Nucleus accumbens (tissue), 56 donors: ENCODE results near the gene TBX21.
A peak's percentile ranks its signal among the peaks of the same experiment; 100 is the strongest.
"Not testable (repeated sequence)": the region's sequence is repeated elsewhere in the genome, so short reads cannot be mapped to it uniquely, and the experiment has no call there.

ENCODE experiments used
- DNase-seq, 56 donors: peaks; one replicate each; lab custom pipeline; 2025; lab: John Stamatoyannopoulos, UW

The TBX21 gene

GRCh38 chr17:47757386-47757785, 24.4 kb downstream of the TBX21 start:
- no peak for DNase-seq

- no peak for DNase-seq
Measured at GRCh38 chr17:47760409-47761140, 27.5 kb downstream of the TBX21 start.

GRCh38 chr17:47762728-47763127, 29.7 kb downstream of the TBX21 start:
- DNase-seq, result no peak

GRCh38 chr17:47763913-47764582, 31.0 kb downstream of the TBX21 start:
- no peak for DNase-seq

GRCh38 chr17:47773649-47774048, 40.6 kb downstream of the TBX21 start:
- DNase-seq, result not testable (repeated sequence)

GRCh38 chr17:47774331-47774730, 41.3 kb downstream of the TBX21 start:
- DNase-seq, result no peak

- DNase-seq, result no peak
Measured at GRCh38 chr17:47774987-47775580, 42.0 kb downstream of the TBX21 start.

- DNase-seq, result peak in 1 of 56 donors; percentile 2
Measured at GRCh38 chr17:47776330-47777197, 43.5 kb downstream of the TBX21 start.

GRCh38 chr17:47778184-47778635, 45.2 kb downstream of the TBX21 start:
- no peak for DNase-seq

GRCh38 chr17:47781397-47781796, 48.4 kb downstream of the TBX21 start:
- no peak for DNase-seq

- no peak for DNase-seq
Measured at GRCh38 chr17:47785538-47786123, 52.6 kb downstream of the TBX21 start.

- peak in 27 of 56 donors; percentile 2 to 54 (median 15) for DNase-seq
Measured at GRCh38 chr17:47789611-47790561, 56.9 kb downstream of the TBX21 start.

- no peak for DNase-seq
Measured at GRCh38 chr17:47791025-47791424, 58.0 kb downstream of the TBX21 start.

GRCh38 chr17:47792457-47792856, 59.4 kb downstream of the TBX21 start:
- DNase-seq, result no peak

- DNase-seq, result no peak
Measured at GRCh38 chr17:47792979-47793378, 59.9 kb downstream of the TBX21 start.
